Measurements from ENCODE around the gene JADE2. TPM values are rescaled to one million over a fixed set of nuclear protein-coding genes. Genes with fewer than 3 reads are reported as not detected.

Gene JADE2
- total RNA-seq, 2 donors from 2014 or later: 37.5 to 47.6 TPM

- Histone ChIP-seq H3K27ac (no peak overlapping the region), H3K27me3 (no peaks in the 10 kb centered on the region), H3K4me1 (peaks cover 0 to 24% of the 10 kb centered on the region in 2 donors), H3K4me3 (no peak overlapping the region), H3K36me3 (no peaks in the 10 kb centered on the region), H3K9me3 (no peaks in the 10 kb centered on the region)
- DNase-seq (ENCODE audit: low spot score): no peak
- no peak for TF ChIP-seq CTCF (IDR thresholded peaks at IDR 0.05)
These were observed 24.6 kb upstream of the JADE2 start for GRCh38 chr5:134500699-134501430.

- Histone ChIP-seq H3K4me3 (no peak overlapping the region), H3K27me3 (no peaks in the 10 kb centered on the region), H3K4me1 (peaks cover 0 to 35% of the 10 kb centered on the region in 2 donors), H3K36me3 (no peaks in the 10 kb centered on the region), H3K27ac (no peak overlapping the region), H3K9me3 (no peaks in the 10 kb centered on the region)
- TF ChIP-seq CTCF (IDR thresholded peaks at IDR 0.05): no peak
- no peak for DNase-seq (ENCODE audit: low spot score)
These were observed 23.2 kb upstream of the JADE2 start for GRCh38 chr5:134502259-134502658.

GRCh38 chr5:134503088-134503936 lies 22.2 kb upstream of the JADE2 start:
- H3K27me3 ChIP-seq: no peaks in the 10 kb centered on the region
- H3K9me3 ChIP-seq: no peaks in the 10 kb centered on the region
- no peak overlapping the region for H3K4me3 ChIP-seq
- DNase-seq (ENCODE audit: low spot score): peak; percentile 91
- H3K36me3 ChIP-seq: no peaks in the 10 kb centered on the region
- peak overlapping the region; percentile 71 to 81 for H3K27ac ChIP-seq
- peaks cover 0 to 35% of the 10 kb centered on the region in 2 donors for H3K4me1 ChIP-seq
- no peak for TF ChIP-seq CTCF (IDR thresholded peaks at IDR 0.05)

- Histone ChIP-seq H3K27ac (peak overlapping the region; percentile 71 to 81), H3K4me1 (peaks cover 0 to 39% of the 10 kb centered on the region in 2 donors), H3K27me3 (no peaks in the 10 kb centered on the region), H3K36me3 (no peaks in the 10 kb centered on the region), H3K9me3 (no peaks in the 10 kb centered on the region), H3K4me3 (no peak overlapping the region)
- TF ChIP-seq CTCF (IDR thresholded peaks at IDR 0.05): no peak
- DNase-seq (ENCODE audit: low spot score): no peak
These were observed 21.5 kb upstream of the JADE2 start for GRCh38 chr5:134503937-134504437.

GRCh38 chr5:134504629-134505300 lies 20.7 kb upstream of the JADE2 start:
- H3K27ac ChIP-seq: peak overlapping the region; percentile 71 to 81
- peaks cover 0 to 46% of the 10 kb centered on the region in 2 donors for H3K4me1 ChIP-seq
- no peaks in the 10 kb centered on the region for H3K27me3 ChIP-seq
- TF ChIP-seq CTCF (IDR thresholded peaks at IDR 0.05): no peak
- H3K4me3 ChIP-seq: no peak overlapping the region
- no peaks in the 10 kb centered on the region for H3K36me3 ChIP-seq
- no peak for DNase-seq (ENCODE audit: low spot score)
- no peaks in the 10 kb centered on the region for H3K9me3 ChIP-seq
